OCI-LY7 (cell line): Measurements from ENCODE around the gene SPECC1L.

Experiments used
- EZH2phosphoT487 ChIP-seq: fragments of 200-600 bp; sonication (generic); IDR thresholded peaks from 2 replicates; pipeline ENCODE4 v1.6.1; 2018; ENCODE audit warnings: low read depth, borderline replicate concordance, mild to moderate bottlenecking, mixed run types, antibody characterized with exemption, low read length, moderate library complexity, mixed read lengths
- TF ChIP-seq, protein P1 (sequence below): fragments of 200-600 bp; sonication (generic); conservative IDR thresholded peaks from 2 replicates; pipeline ENCODE4 v1.5.1; 2014; ENCODE audit warnings: mild to moderate bottlenecking, antibody characterized with exemption, low read length, moderate library complexity, mixed read lengths

GRCh38 chr22:24380905-24381230 is 110.2 kb downstream of the SPECC1L start:
- TF ChIP-seq, protein P1, sequence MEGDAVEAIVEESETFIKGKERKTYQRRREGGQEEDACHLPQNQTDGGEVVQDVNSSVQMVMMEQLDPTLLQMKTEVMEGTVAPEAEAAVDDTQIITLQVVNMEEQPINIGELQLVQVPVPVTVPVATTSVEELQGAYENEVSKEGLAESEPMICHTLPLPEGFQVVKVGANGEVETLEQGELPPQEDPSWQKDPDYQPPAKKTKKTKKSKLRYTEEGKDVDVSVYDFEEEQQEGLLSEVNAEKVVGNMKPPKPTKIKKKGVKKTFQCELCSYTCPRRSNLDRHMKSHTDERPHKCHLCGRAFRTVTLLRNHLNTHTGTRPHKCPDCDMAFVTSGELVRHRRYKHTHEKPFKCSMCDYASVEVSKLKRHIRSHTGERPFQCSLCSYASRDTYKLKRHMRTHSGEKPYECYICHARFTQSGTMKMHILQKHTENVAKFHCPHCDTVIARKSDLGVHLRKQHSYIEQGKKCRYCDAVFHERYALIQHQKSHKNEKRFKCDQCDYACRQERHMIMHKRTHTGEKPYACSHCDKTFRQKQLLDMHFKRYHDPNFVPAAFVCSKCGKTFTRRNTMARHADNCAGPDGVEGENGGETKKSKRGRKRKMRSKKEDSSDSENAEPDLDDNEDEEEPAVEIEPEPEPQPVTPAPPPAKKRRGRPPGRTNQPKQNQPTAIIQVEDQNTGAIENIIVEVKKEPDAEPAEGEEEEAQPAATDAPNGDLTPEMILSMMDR: no peak
- no peak for TF ChIP-seq EZH2phosphoT487
